Glutamatergic neuron (in vitro differentiated cells): ENCODE measurements around the gene NR2F1. TPM values are rescaled to one million over a fixed set of nuclear protein-coding genes. Genes with fewer than 3 reads are reported as not detected.

Experiments used
- DNase-seq: peaks from one replicate; pipeline ENCODE4 v3.0.0; 2022
- H3K27ac Mint-ChIP-seq: one replicate; pipeline ENCODE4 v1.8.0; 2020; ENCODE audit warnings: mild to moderate bottlenecking, mixed read lengths, inconsistent platforms; ENCODE audit not compliant: unreplicated experiment
- H3K27me3 Mint-ChIP-seq: one replicate; pipeline ENCODE4 v1.8.0; 2020; ENCODE audit warnings: mild to moderate bottlenecking, moderate library complexity, mixed read lengths, inconsistent platforms; ENCODE audit not compliant: unreplicated experiment
- H3K36me3 Mint-ChIP-seq: one replicate; pipeline ENCODE4 v1.8.0; 2020; ENCODE audit warnings: mild to moderate bottlenecking, mixed read lengths, inconsistent platforms; ENCODE audit not compliant: unreplicated experiment
- H3K4me1 Mint-ChIP-seq: one replicate; pipeline ENCODE4 v1.8.0; 2020; ENCODE audit warnings: mild to moderate bottlenecking, low read depth, mixed read lengths, inconsistent platforms; ENCODE audit not compliant: unreplicated experiment
- H3K4me3 Mint-ChIP-seq: one replicate; pipeline ENCODE4 v1.8.0; 2020; ENCODE audit warnings: mild to moderate bottlenecking, mixed read lengths, inconsistent platforms; ENCODE audit not compliant: unreplicated experiment
- H3K9me3 Mint-ChIP-seq: one replicate; pipeline ENCODE4 v1.8.0; 2020; ENCODE audit warnings: mild to moderate bottlenecking, moderate library complexity, mixed read lengths, inconsistent platforms; ENCODE audit not compliant: unreplicated experiment
- CTCF ChIP-seq: fragments of 200-600 bp; sonication (generic); IDR thresholded peaks from one replicate; pipeline ENCODE4 v1.5.0; 2021; ENCODE audit not compliant: partially characterized antibody, unreplicated experiment
- total RNA-seq: library from RNA; stranded (reverse); fragmentation: NEBNext Ultra II Directional; extraction: Animal tissue kit (Norgen Biotek cat#: 25700); gene quantifications from one replicate; pipeline ENCODE4 v1.2.1, GENCODE V29; 2021; ENCODE audit not compliant: unreplicated experiment

Gene NR2F1
- total RNA-seq, 1 donor from 2014 or later: 0.37 TPM

GRCh38 chr5:93586736-93587596, 3.9 kb downstream of the NR2F1 start:
- Mint-ChIP-seq H3K4me1 (peaks cover 11% of the 10 kb centered on the region), H3K36me3 (no peaks in the 10 kb centered on the region), H3K27me3 (peaks cover 24% of the 10 kb centered on the region), H3K27ac (no peak overlapping the region), H3K4me3 (peak overlapping the region; percentile 57), H3K9me3 (peaks cover 16% of the 10 kb centered on the region)
- TF ChIP-seq CTCF: no peak
- no peak for DNase-seq

GRCh38 chr5:93587597-93588351, 4.8 kb downstream of the NR2F1 start:
- H3K36me3 Mint-ChIP-seq: no peaks in the 10 kb centered on the region
- peak overlapping the region; percentile 3 for H3K27ac Mint-ChIP-seq
- no peak for TF ChIP-seq CTCF

GRCh38 chr5:93588352-93589151, 5.5 kb downstream of the NR2F1 start:
- Mint-ChIP-seq H3K4me1 (peaks cover 11% of the 10 kb centered on the region), H3K4me3 (peak overlapping the region; percentile 68), H3K9me3 (peaks cover 16% of the 10 kb centered on the region), H3K27ac (no peak overlapping the region), H3K36me3 (no peaks in the 10 kb centered on the region), H3K27me3 (peaks cover 30% of the 10 kb centered on the region)
- no peak for DNase-seq
- no peak for TF ChIP-seq CTCF

More at GRCh38 chr5:93587597-93588351, 4.8 kb downstream of the NR2F1 start:
- peak; percentile 30 for DNase-seq
- Mint-ChIP-seq H3K27me3 (peaks cover 26% of the 10 kb centered on the region), H3K4me1 (peaks cover 11% of the 10 kb centered on the region), H3K4me3 (peak overlapping the region; percentile 57), H3K9me3 (peaks cover 16% of the 10 kb centered on the region)

GRCh38 chr5:93589152-93589828, 6.3 kb downstream of the NR2F1 start:
- no peak overlapping the region for H3K27ac Mint-ChIP-seq
- peaks cover 33% of the 10 kb centered on the region for H3K27me3 Mint-ChIP-seq
- peaks cover 17% of the 10 kb centered on the region for H3K9me3 Mint-ChIP-seq
- no peaks in the 10 kb centered on the region for H3K36me3 Mint-ChIP-seq
- no peak for DNase-seq
- H3K4me3 Mint-ChIP-seq: no peak overlapping the region
- no peak for TF ChIP-seq CTCF
- H3K4me1 Mint-ChIP-seq: peaks cover 11% of the 10 kb centered on the region
